Kidney (tissue), 14 donors: ENCODE data around the gene KRT40. TPM values are rescaled to one million over a fixed set of nuclear protein-coding genes. Genes with fewer than 3 reads are reported as not detected.

Experiments used
- DNase-seq, 5 donors: peaks; one replicate each; pipeline ENCODE4 v3.0.0-alpha.2; 2013 to 2020
- FAIRE-seq: peaks from 2 replicates; lab custom pipeline; 2012; peaks lifted over from hg19 to GRCh38; lab: Jason Lieb, UNC
- H3K27ac ChIP-seq, 2 donors: one replicate each; pipeline ENCODE4 v1.7.0; 2013; ENCODE audit warnings: low read depth in 2 of 2, low read length in 2 of 2, inconsistent platforms in 1 of 2
- H3K27me3 ChIP-seq: one replicate; pipeline ENCODE4 v1.7.1; 2013; ENCODE audit warnings: low read length, inconsistent platforms; ENCODE audit not compliant: control insufficient read depth, insufficient read depth
- H3K36me3 ChIP-seq, 3 donors: one replicate each; pipeline versions ENCODE4 v1.7.0 to v1.7.1; 2013; ENCODE audit warnings: low read length in 3 of 3, control low read depth in 1 of 3, inconsistent platforms in 1 of 3; ENCODE audit not compliant: insufficient read depth in 3 of 3, control insufficient read depth in 2 of 3
- H3K4me1 ChIP-seq, 3 donors: one replicate each; pipeline versions ENCODE4 v1.7.0 to v1.7.1; 2013; ENCODE audit warnings: low read length in 3 of 3, inconsistent platforms in 1 of 3, low read depth in 1 of 3; ENCODE audit not compliant: control insufficient read depth in 2 of 3, insufficient read depth in 2 of 3
- H3K4me3 ChIP-seq, 3 donors: one replicate each; pipeline versions ENCODE4 v1.7.0 to v1.8.1; 2013; ENCODE audit warnings: low read length in 3 of 3, control low read depth in 1 of 3, inconsistent platforms in 1 of 3
- H3K9ac ChIP-seq, 3 donors: one replicate each; pipeline versions ENCODE4 v1.7.0 to v1.7.1; 2013; ENCODE audit warnings: low read length in 3 of 3, control low read depth in 1 of 3, inconsistent platforms in 1 of 3
- H3K9me3 ChIP-seq, 3 donors: one replicate each; pipeline versions ENCODE4 v1.7.0 to v1.7.1; 2013; ENCODE audit warnings: low read length in 3 of 3, control low read depth in 1 of 3, inconsistent platforms in 1 of 3; ENCODE audit not compliant: control insufficient read depth in 2 of 3, insufficient read depth in 1 of 3
- intact Hi-C: fragments of 100-400 bp; cut with DNase I; formaldehyde crosslinking; loops from one replicate; pipeline ENCODE4 v1.11.1; 2022
- polyA plus RNA-seq: library from polyadenylated mRNA; stranded (reverse); fragments of 350-450 nt; fragmentation: Illumina TruSeq; extraction: RNeasy Lipid Tissue Mini Kit (QIAGEN cat#74804); gene quantifications from one replicate; pipeline ENCODE4 v1.2.3, GENCODE V29; 2014; ENCODE audit warnings: low read depth, low replicate concordance; ENCODE audit not compliant: insufficient read depth
- total RNA-seq: library from RNA; stranded (reverse); fragmentation: NEBNext Ultra II Directional; extraction: Animal tissue kit (Norgen Biotek cat#: 25700); gene quantifications from one replicate; pipeline ENCODE4 v1.2.1, GENCODE V29; 2021
- TF ChIP-seq, protein P1 (sequence below): IDR thresholded peaks from 3 replicates; pipeline ENCODE4 v1.5.1; 2012; ENCODE audit warnings: mild to moderate bottlenecking, moderate library complexity, borderline replicate concordance; ENCODE audit not compliant: insufficient read depth; ENCODE audit errors: extremely low read depth
- donor health status: control.
- donor health status: control.
- donor health status: control.
- donor health status: control.
- donor health status: control.
- donor health status: DM: yes; HTN: yes; CAD: no.
- donor health status: Normal renal cell carcinoma (clear cell type).

KRT40 gene
- total and polyA plus RNA-seq, 2 donors from 2014 or later = not detected

DNA sequence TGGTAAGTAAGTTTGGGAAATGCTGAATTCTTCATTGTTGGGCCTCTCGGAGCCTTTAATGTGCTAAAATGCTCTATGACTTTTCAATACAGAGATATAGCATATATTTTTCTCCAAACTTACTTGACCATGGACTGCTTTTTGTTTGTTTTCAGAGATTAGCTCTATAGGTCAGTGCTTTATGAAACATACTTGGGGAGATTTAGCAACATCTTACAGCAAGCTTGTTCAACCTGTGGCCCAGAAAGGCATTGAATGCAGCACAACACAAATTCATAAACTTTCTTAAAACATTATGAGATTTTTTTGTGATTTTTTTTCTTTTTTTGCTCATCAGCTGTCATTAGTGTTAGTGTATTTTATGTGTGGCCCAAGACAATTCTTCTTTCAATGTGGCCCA lies 25.8 kb upstream of the KRT40 start:
- FAIRE-seq = no peak
- Histone ChIP-seq H3K27ac (no peak overlapping the region), H3K9ac (no peak overlapping the region), H3K27me3 (no peaks in the 10 kb centered on the region), H3K4me3 (no peak overlapping the region), H3K4me1 (no peaks in the 10 kb centered on the region), H3K9me3 (no peaks in the 10 kb centered on the region), H3K36me3 (no peaks in the 10 kb centered on the region)
- intact Hi-C loops = no loop called here
- DNase-seq = no peak
- TF ChIP-seq, protein P1, sequence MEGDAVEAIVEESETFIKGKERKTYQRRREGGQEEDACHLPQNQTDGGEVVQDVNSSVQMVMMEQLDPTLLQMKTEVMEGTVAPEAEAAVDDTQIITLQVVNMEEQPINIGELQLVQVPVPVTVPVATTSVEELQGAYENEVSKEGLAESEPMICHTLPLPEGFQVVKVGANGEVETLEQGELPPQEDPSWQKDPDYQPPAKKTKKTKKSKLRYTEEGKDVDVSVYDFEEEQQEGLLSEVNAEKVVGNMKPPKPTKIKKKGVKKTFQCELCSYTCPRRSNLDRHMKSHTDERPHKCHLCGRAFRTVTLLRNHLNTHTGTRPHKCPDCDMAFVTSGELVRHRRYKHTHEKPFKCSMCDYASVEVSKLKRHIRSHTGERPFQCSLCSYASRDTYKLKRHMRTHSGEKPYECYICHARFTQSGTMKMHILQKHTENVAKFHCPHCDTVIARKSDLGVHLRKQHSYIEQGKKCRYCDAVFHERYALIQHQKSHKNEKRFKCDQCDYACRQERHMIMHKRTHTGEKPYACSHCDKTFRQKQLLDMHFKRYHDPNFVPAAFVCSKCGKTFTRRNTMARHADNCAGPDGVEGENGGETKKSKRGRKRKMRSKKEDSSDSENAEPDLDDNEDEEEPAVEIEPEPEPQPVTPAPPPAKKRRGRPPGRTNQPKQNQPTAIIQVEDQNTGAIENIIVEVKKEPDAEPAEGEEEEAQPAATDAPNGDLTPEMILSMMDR = no peak

DNA sequence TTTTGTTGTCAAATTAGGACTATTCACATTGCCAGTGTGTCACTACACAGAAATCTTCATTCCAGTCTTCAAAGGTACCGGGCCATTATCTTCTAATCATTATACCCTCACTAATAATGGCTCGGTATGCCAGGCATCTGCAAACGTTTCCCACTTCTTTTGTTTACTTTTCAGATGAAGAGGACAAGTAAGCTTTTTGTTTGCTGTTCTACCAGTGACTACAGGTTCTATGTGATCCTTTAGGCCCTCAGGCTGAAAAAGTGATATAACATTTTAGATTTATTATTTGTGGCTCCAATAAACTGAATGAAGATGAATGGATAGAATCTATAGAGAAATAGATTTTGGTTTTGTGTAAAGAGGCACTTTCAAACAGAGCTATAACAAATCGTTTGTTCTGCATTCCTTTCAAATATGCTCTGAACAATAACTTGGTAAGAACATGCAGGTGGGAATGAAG lies 25.2 kb upstream of the KRT40 start:
- FAIRE-seq = no peak

DNA sequence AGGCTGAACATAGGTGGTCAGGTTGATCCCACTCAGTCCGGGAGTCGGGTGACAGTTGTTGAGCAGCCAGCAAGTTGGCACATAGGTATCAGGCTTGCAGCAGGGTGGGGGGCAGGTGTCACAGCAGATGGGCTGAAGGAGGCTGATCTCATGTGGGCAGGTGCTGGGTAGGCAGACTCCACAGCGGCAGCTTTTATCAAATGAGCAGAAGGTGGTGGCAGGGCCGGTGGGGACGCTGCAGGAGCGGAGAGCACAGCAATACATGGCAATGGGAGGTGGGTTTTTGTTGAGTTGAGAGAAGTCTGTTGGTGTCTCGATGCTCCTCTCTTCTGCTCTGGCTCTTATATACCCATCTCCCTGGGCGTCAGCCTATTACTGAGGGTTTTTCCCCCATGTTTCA lies 24.7 kb upstream of the KRT40 start, which contains the start of gene KRTAP3-1:
Gene KRTAP3-1 (minus strand): TSS at position 318 of the 400 bp plus-strand sequence. CDS start 54 bp downstream, at position 264.
- H3K9ac ChIP-seq = no peak within 1 kb of the TSS
- intact Hi-C loops = no loop called here
- H3K4me3 ChIP-seq = no peak within 1 kb of the TSS
- TF ChIP-seq, protein P1 = no peak
- DNase-seq (no peak), FAIRE-seq (no peak)
- H3K4me1 ChIP-seq = no peaks in the 10 kb centered on the region
- no peaks in the 10 kb centered on the region for H3K9me3 ChIP-seq
- no peak within 1 kb of the TSS for H3K27ac ChIP-seq
- no peaks in the 10 kb centered on the region for H3K27me3 ChIP-seq
- H3K36me3 ChIP-seq = no peaks in the 10 kb centered on the region

More for the DNA sequence above, 25.2 kb upstream of the KRT40 start:
- Histone ChIP-seq H3K9me3 (no peaks in the 10 kb centered on the region), H3K4me1 (no peaks in the 10 kb centered on the region), H3K36me3 (no peaks in the 10 kb centered on the region), H3K9ac (no peak overlapping the region), H3K27me3 (no peaks in the 10 kb centered on the region), H3K4me3 (no peak overlapping the region), H3K27ac (no peak overlapping the region)
- DNase-seq = no peak
- intact Hi-C loops = no loop called here
- TF ChIP-seq, protein P1 = no peak

DNA sequence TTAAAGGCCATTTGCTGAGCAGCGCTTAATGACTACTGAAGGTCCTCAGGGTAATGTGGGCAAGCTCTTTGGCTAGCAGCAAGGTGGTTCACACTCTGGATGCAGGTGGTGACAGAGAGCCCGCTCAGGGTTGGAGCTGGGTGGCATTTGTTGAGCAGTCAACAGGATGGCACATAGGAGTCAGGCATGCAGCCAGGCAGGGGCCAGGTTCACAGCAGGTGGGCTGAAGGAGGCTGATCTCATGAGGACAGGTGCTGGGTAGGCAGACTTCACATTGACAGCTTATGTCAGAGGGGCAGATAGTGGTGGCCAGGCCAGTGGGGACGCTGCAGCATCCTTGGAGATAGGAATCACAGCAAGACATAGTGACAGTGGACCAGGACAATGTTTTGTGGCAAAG lies 20.3 kb upstream of the KRT40 start:
- Histone ChIP-seq H3K27me3 (no peaks in the 10 kb centered on the region), H3K9ac (no peak overlapping the region), H3K4me3 (no peak overlapping the region), H3K36me3 (no peaks in the 10 kb centered on the region), H3K27ac (no peak overlapping the region), H3K9me3 (no peaks in the 10 kb centered on the region), H3K4me1 (no peaks in the 10 kb centered on the region)
- TF ChIP-seq, protein P1 = no peak
- DNase-seq (no peak), FAIRE-seq (no peak)
- intact Hi-C loops = no loop called here
